Measurements from ENCODE around the gene CTXN1.

GRCh38 chr19:7921967-7922835 is 3.7 kb downstream of the CTXN1 start:
- no peak for TF ChIP-seq GABPA (IDR thresholded peaks at IDR 0.05; ENCODE audit: low read depth)
- no peak for TF ChIP-seq RAD21 (IDR thresholded peaks at IDR 0.05; ENCODE audit: low read length)

All from SK-N-SH (cell line).